SK-N-SH treated with all-trans-retinoic acid at 6 μM for 48 hours (cell line): ENCODE data around the gene LAMA2.

ENCODE experiments used
- ZC3H10 ChIP-seq: fragments of 250-450 bp; sonication (Bioruptor Pico); IDR thresholded peaks from 2 replicates; pipeline ENCODE4 v1.5.1; 2021; ENCODE audit warnings: mild to moderate bottlenecking, moderate library complexity
- ZNF565 ChIP-seq: fragments of 450-650 bp; formaldehyde crosslinking; conservative IDR thresholded peaks from 2 replicates; pipeline ENCODE4 v1.5.0; 2020; ENCODE audit warnings: low read depth, mild to moderate bottlenecking, moderate library complexity

GRCh38 chr6:129164032-129164431 is 281.1 kb downstream of the LAMA2 start:
- TF ChIP-seq ZC3H10 (no peak), ZNF565 (CRISPR knock-in tag) (no peak)
